Activated naive CD4-positive, alpha-beta T cell treated with anti-CD3 and anti-CD28 coated beads for 36 hours (primary cell): Measurements from ENCODE around the gene CD1D. TPM values are rescaled to one million over a fixed set of nuclear protein-coding genes. Genes with fewer than 3 reads are reported as not detected.
"Not testable (repeated sequence)": the region's sequence is repeated elsewhere in the genome, so short reads cannot be mapped to it uniquely, and the experiment has no call there.

Experiments used
- CTCF ChIA-PET: fragments of 350-600 bp; sonication (Branson Sonifier 250); formaldehyde crosslinking; loops from one replicate; lab custom pipeline; 2021; ENCODE audit warnings: antibody characterized with exemption; lab: Charles Lee
- DNase-seq: peaks from one replicate; pipeline ENCODE4 v3.0.0-alpha.2; 2020
- H3K27ac Mint-ChIP-seq: one replicate; pipeline ENCODE4 v1.8.0; 2021; ENCODE audit warnings: mild to moderate bottlenecking, mixed read lengths
- H3K27me3 Mint-ChIP-seq: one replicate; pipeline ENCODE4 v1.8.0; 2021; ENCODE audit warnings: low read depth, mixed read lengths
- H3K36me3 Mint-ChIP-seq: one replicate; pipeline ENCODE4 v1.8.0; 2021; ENCODE audit warnings: low read depth, mixed read lengths
- H3K4me1 Mint-ChIP-seq: one replicate; pipeline ENCODE4 v1.8.0; 2021; ENCODE audit warnings: low read depth, mixed read lengths
- H3K4me3 Mint-ChIP-seq: one replicate; pipeline ENCODE4 v1.8.0; 2021; ENCODE audit warnings: mild to moderate bottlenecking, moderate library complexity, mixed read lengths
- H3K9me3 Mint-ChIP-seq: one replicate; pipeline ENCODE4 v1.8.0; 2021; ENCODE audit warnings: mixed read lengths
- intact Hi-C: fragments of 100-400 bp; cut with micrococcal nuclease; formaldehyde crosslinking; loops from one replicate; pipeline ENCODE4 v1.15.1; 2023
- total RNA-seq, 2 experiments: library from RNA; stranded (reverse); gene quantifications; one replicate each; pipeline ENCODE4 v1.2.3, GENCODE V29; 2021

Gene CD1D
- total RNA-seq, 2 experiments from 2014 or later, result not detected

GRCh38 chr1:158204458-158204827 lies 23.7 kb downstream of the CD1D start:
- H3K4me1 Mint-ChIP-seq, result peaks cover 4% of the 10 kb centered on the region
- no peak for DNase-seq
- no peaks in the 10 kb centered on the region for H3K9me3 Mint-ChIP-seq
- H3K4me3 Mint-ChIP-seq, result no peak overlapping the region
- H3K27ac Mint-ChIP-seq, result no peak overlapping the region
- CTCF ChIA-PET, result interaction anchor here (0.7 to 2.4 kb wide), 22 partner anchors 9 to 1098 kb away, joined by 3 to 17 read pairs (median 4); partner anchors contain the start of genes CD1B and FCER1A
- no peaks in the 10 kb centered on the region for H3K36me3 Mint-ChIP-seq
- intact Hi-C loops, result loop anchor here (1.0 to 10.0 kb wide), 4 partner anchors 125 to 323 kb away; no protein-coding TSS in a partner anchor
- peaks cover 25% of the 10 kb centered on the region for H3K27me3 Mint-ChIP-seq

- H3K27me3 Mint-ChIP-seq, result peaks cover 41% of the 10 kb centered on the region
- intact Hi-C loops, result loop anchor here (10.0 kb wide), 2 partner anchors 196 to 286 kb away; no protein-coding TSS in a partner anchor
- DNase-seq, result no peak
These were observed 28.0 kb downstream of the CD1D start for GRCh38 chr1:158208586-158209116.

GRCh38 chr1:158212320-158212719 lies 31.6 kb downstream of the CD1D start:
- intact Hi-C loops, result no loop called here
- no peak for DNase-seq
- Mint-ChIP-seq H3K27ac (no peak overlapping the region), H3K4me1 (no peaks in the 10 kb centered on the region), H3K4me3 (no peak overlapping the region), H3K27me3 (peaks cover 28% of the 10 kb centered on the region), H3K36me3 (no peaks in the 10 kb centered on the region), H3K9me3 (peaks cover 1% of the 10 kb centered on the region)
- CTCF ChIA-PET, result no interaction called here

More at GRCh38 chr1:158208586-158209116, 28.0 kb downstream of the CD1D start:
- no peak overlapping the region for H3K27ac Mint-ChIP-seq
- H3K9me3 Mint-ChIP-seq, result no peaks in the 10 kb centered on the region
- CTCF ChIA-PET, result no interaction called here
- no peak overlapping the region for H3K4me3 Mint-ChIP-seq
- no peaks in the 10 kb centered on the region for H3K36me3 Mint-ChIP-seq
- H3K4me1 Mint-ChIP-seq, result peaks cover 4% of the 10 kb centered on the region

- H3K36me3 Mint-ChIP-seq, result not testable (repeated sequence)
- H3K27me3 Mint-ChIP-seq, result peaks cover 34% of the 10 kb centered on the region
These were observed 42.8 kb downstream of the CD1D start for GRCh38 chr1:158223445-158223844.

GRCh38 chr1:158227904-158228623 lies 47.4 kb downstream of the CD1D start:
- H3K4me3 Mint-ChIP-seq, result no peak overlapping the region
- H3K27ac Mint-ChIP-seq, result no peak overlapping the region
- CTCF ChIA-PET, result interaction anchor here (0.8 kb wide), 1 partner anchor 24 kb away, joined by 4 read pairs; no protein-coding TSS in a partner anchor
- peaks cover 17% of the 10 kb centered on the region for H3K9me3 Mint-ChIP-seq
- H3K27me3 Mint-ChIP-seq, result peaks cover 41% of the 10 kb centered on the region
- intact Hi-C loops, result no loop called here
- DNase-seq, result no peak
- H3K4me1 Mint-ChIP-seq, result no peaks in the 10 kb centered on the region
- H3K36me3 Mint-ChIP-seq, result peaks cover 2% of the 10 kb centered on the region

More at GRCh38 chr1:158223445-158223844, 42.8 kb downstream of the CD1D start:
- peaks cover 25% of the 10 kb centered on the region for H3K9me3 Mint-ChIP-seq
- CTCF ChIA-PET, H3K27ac Mint-ChIP-seq, H3K4me3 Mint-ChIP-seq, DNase-seq, H3K4me1 Mint-ChIP-seq, intact Hi-C loops: not testable (repeated sequence)

Other genes with a start within 250 kb of the CD1D start
- under 1 TPM in 1 of 2 experiments, not detected in 1; 0.05 TPM for gene KIRREL1, start 187.2 kb upstream of the CD1D start, total RNA-seq
- not detected for gene CD1A, start 73.5 kb downstream of the CD1D start, total RNA-seq
- under 1 TPM; 0.19 to 0.37 TPM for gene CD1C, start 109.0 kb downstream of the CD1D start, total RNA-seq
- not detected for gene CD1B, start 150.6 kb downstream of the CD1D start, total RNA-seq
- gene CD1E, start 173.0 kb downstream of the CD1D start, total RNA-seq, result not detected
- not detected for gene OR10T2, start 218.6 kb downstream of the CD1D start, total RNA-seq
- gene OR10K2, start 245.3 kb downstream of the CD1D start, total RNA-seq, result not detected